ENCODE results near the gene FOLR1. TPM values are rescaled to one million over a fixed set of nuclear protein-coding genes. Genes with fewer than 3 reads are reported as not detected.

FOLR1 gene
- polyA plus RNA-seq, 1 of the 3 experiments (the other 2 are of a cell fraction): not detected

- no peak for DNase-seq
- no peak overlapping the region for H3K9ac ChIP-seq
- no peaks in the 10 kb centered on the region for H3K4me1 ChIP-seq (ENCODE audit: control insufficient read depth in 1 of 2, insufficient read depth in 2 of 2, low read depth in 1 of 2, low read length in 1 of 2)
- no peak overlapping the region for H2AFZ ChIP-seq (ENCODE audit: low read depth)
- H4K20me1 ChIP-seq (ENCODE audit: insufficient read depth): no peaks in the 10 kb centered on the region
- no peaks in the 10 kb centered on the region for H3K79me2 ChIP-seq (ENCODE audit: insufficient read depth)
- TF ChIP-seq CHD2 (IDR thresholded peaks at IDR 0.05; ENCODE audit: low read length, partially characterized antibody) (no peak), EP300 (IDR thresholded peaks at IDR 0.05; ENCODE audit: borderline replicate concordance in 1 of 2, low read depth in 1 of 2, low read length in 1 of 2) (no peak), MEF2A (IDR thresholded peaks at IDR 0.05; ENCODE audit: borderline replicate concordance, low read depth) (no peak), GATA2 (CRISPR knock-in tag; IDR thresholded peaks at IDR 0.05) (no peak), EZH2phosphoT487 (IDR thresholded peaks at IDR 0.05; ENCODE audit: borderline replicate concordance, low read depth) (no peak), MXI1 (IDR thresholded peaks at IDR 0.05; ENCODE audit: low read depth, low read length) (no peak), SIN3A (IDR thresholded peaks at IDR 0.05; ENCODE audit: borderline replicate concordance, low read depth, low read length) (no peak), RFX5 (IDR thresholded peaks at IDR 0.05; ENCODE audit: low read length) (no peak), TAF1 (IDR thresholded peaks at IDR 0.05; ENCODE audit: borderline replicate concordance, low read depth, low read length) (no peak), NFIC (IDR thresholded peaks at IDR 0.05; ENCODE audit: borderline replicate concordance) (no peak), FOXJ3 (CRISPR knock-in tag; IDR thresholded peaks at IDR 0.05) (no peak), REST (IDR thresholded peaks at IDR 0.05; ENCODE audit: low read depth, low read length) (no peak), TEAD4 (IDR thresholded peaks at IDR 0.05; ENCODE audit: borderline replicate concordance, insufficient read depth) (no peak), FOSL2 (IDR thresholded peaks at IDR 0.05; ENCODE audit: borderline replicate concordance, low read depth) (no peak), IRF3 (IDR thresholded peaks at IDR 0.05; ENCODE audit: low read depth, low read length) (no peak), POLR2AphosphoS5 (IDR thresholded peaks at IDR 0.05; ENCODE audit: low read depth, low read length) (no peak)
- H3K4me2 ChIP-seq: no peak overlapping the region
- H3K27ac ChIP-seq (ENCODE audit: low read depth in 2 of 2, low read length in 1 of 2): no peak overlapping the region
- WGBS (ENCODE audit: low lambda C conversion rate): 59% methylated on average over 2 of the region's 2 CpGs
- peaks cover 4% of the 10 kb centered on the region for H3F3A ChIP-seq (replicated peaks; ENCODE audit: insufficient read depth)
- ChIA-PET POLR2A (interaction anchor here (1.2 kb wide), 1 partner anchor 20 kb away, joined by 3 read pairs; no protein-coding TSS in a partner anchor), CTCF (interaction anchor here (1.1 to 1.5 kb wide), 2 partner anchors 14 to 20 kb away, joined by 4 read pairs; no protein-coding TSS in a partner anchor)
- no peaks in the 10 kb centered on the region for H3K9me2 ChIP-seq
- no peaks in the 10 kb centered on the region for H3K36me3 ChIP-seq (replicated peaks in 1 of 2; ENCODE audit: control insufficient read depth in 1 of 2, insufficient read depth in 2 of 2, low read length in 1 of 2)
- no peaks in the 10 kb centered on the region for H3K27me3 ChIP-seq (ENCODE audit: insufficient read depth)
- no peak overlapping the region for H3K4me3 ChIP-seq (ENCODE audit: low read depth in 2 of 2, low read length in 1 of 2)
- no peaks in the 10 kb centered on the region for H3K9me3 ChIP-seq
These were observed 11.2 kb downstream of the FOLR1 start for GRCh38 chr11:72203163-72203562.
